Retinal pigment epithelial cell (primary cell): ENCODE measurements around the gene DCC.

Source experiments
- DNase-seq: peaks from one replicate; pipeline ENCODE4 v3.0.0-alpha.2; 2010; ENCODE audit warnings: low read depth
- H3K4me3 ChIP-seq: 2 replicates; pipeline ENCODE4 v1.5.1; 2011; ENCODE audit warnings: mild to moderate bottlenecking, low read length, control low read depth, moderate library complexity
- TF ChIP-seq, protein P1 (sequence below): conservative IDR thresholded peaks from 2 replicates; pipeline ENCODE4 v1.5.1; 2011; ENCODE audit warnings: low read depth, low read length, control low read depth, inconsistent platforms

DCC gene

DNA sequence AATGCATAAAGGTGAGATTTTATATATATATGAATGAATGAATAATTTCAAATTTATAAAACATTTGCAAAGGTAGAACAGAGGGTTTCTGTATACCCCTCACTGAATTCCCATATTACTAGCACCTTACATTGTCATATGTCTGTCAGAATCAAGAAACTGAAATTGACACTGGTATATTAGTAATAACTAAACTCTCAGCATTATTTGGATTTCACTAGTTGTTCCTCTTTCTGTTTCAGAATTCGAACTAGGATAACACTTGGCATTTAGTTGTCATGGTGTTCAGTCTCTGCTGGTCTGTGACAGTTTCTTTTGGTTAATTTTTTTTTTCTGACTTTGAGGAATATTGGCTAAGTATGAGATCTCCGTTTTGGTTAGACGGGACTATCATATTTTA, 275.9 kb downstream of the DCC start:
- no peak for DNase-seq
- H3K4me3 ChIP-seq, result no peak overlapping the region
- TF ChIP-seq, protein P1, sequence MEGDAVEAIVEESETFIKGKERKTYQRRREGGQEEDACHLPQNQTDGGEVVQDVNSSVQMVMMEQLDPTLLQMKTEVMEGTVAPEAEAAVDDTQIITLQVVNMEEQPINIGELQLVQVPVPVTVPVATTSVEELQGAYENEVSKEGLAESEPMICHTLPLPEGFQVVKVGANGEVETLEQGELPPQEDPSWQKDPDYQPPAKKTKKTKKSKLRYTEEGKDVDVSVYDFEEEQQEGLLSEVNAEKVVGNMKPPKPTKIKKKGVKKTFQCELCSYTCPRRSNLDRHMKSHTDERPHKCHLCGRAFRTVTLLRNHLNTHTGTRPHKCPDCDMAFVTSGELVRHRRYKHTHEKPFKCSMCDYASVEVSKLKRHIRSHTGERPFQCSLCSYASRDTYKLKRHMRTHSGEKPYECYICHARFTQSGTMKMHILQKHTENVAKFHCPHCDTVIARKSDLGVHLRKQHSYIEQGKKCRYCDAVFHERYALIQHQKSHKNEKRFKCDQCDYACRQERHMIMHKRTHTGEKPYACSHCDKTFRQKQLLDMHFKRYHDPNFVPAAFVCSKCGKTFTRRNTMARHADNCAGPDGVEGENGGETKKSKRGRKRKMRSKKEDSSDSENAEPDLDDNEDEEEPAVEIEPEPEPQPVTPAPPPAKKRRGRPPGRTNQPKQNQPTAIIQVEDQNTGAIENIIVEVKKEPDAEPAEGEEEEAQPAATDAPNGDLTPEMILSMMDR, result no peak

DNA sequence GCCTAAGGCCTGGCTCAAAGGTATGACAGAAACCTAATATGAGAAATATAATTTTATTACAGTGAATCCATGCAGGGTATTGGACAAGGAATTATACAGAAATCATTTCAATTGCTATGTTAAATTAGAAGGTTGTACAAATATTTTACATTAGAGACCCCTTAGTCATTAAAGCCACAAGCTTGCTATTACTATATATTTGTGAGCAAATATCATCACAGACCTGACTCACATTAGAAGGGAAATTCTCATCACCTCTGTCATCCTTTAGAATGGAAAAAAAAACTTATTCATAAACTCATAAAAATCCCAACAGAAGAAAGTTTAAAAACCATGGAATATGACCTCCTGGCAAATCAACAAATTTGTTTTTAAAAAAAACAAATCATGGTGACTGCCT, 277.9 kb downstream of the DCC start:
- H3K4me3 ChIP-seq, result no peak overlapping the region
- TF ChIP-seq, protein P1, result no peak
- DNase-seq, result no peak

DNA sequence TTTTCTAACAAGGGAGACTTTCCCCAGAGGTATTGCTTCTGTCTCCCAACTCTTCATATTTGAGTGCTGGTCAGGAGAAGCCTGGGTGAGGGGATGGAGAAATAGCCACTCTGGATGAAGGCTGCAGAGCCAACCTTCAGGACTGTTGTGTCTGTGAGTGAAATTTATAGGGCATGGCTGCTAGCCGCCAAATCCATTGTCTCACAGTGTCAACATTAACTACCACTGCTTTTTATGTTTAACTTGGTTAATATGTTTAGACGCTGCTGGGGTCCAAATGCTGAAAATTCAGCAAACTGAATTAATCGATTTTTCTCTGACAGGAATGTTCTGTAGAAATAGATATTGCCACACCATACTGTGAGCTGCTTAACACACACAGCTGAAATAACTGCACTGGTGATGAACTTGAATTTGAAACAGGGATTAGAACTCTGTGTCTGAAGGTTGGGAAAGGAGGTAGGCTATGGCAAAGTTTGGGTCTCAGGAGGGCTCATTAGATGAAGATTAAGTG, 281.0 kb downstream of the DCC start:
- H3K4me3 ChIP-seq, result no peak overlapping the region
- no peak for DNase-seq
- TF ChIP-seq, protein P1, result no peak

DNA sequence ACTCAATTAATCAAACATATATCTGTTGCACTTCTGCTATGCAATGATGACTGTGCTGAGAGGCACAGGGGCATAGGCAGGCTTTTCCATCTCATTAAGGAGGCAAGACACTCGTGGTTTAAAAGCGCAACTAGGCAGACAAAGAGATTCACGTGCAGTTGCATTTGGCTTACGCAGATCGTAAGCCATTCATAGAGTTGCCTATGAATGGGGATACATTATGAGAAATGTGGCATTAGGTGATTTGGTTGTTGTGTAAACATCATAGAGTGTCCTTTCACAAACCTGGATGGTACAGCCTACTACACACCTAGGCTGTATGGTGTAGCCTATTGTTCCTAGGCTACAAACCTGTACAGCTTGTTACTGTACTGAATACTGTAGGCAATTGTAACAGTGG, 284.7 kb downstream of the DCC start:
- DNase-seq, result no peak

DNA sequence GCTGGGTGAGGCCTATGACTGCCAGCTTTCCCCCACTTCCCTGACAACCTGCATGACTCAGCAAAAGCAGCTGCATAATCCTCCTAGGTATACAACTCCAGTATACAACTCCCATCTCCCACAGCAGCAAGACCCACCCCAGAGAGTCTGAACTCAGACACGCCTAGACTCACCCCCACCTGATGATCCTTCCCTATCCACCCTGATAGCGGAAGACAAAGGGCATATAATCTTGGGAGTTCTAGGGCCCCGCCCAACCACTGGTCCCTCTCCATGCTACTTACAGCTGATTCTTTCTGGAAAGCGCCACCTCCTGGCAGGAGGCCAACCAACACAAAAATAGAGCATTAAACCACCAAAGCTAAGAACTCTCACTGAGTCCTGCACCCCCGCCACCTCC, 296.5 kb downstream of the DCC start:
- DNase-seq, result no peak
- no peak overlapping the region for H3K4me3 ChIP-seq
- TF ChIP-seq, protein P1, result no peak

More for the DNA sequence above, 284.7 kb downstream of the DCC start:
- TF ChIP-seq, protein P1, result no peak
- no peak overlapping the region for H3K4me3 ChIP-seq

DNA sequence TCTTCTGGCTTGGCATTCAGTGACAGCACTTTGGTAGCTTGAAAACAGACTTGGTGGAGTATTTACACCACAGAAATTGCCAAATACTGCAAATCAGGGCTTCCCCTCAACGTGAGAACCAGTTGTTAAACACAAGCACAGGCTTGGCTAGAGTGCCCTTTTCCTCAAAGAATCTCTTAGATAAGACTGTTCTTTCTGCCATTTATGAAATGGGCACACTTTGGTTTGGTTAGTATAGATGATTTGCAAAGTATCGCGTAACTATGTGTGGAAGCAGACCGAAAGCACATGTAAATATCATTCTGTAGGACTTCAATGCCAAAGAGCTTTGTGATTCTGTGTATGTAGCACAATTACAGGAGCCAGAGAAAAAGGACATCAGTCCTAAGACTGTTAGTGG, 308.2 kb downstream of the DCC start:
- no peak overlapping the region for H3K4me3 ChIP-seq
- TF ChIP-seq, protein P1, result no peak
- DNase-seq, result no peak

DNA sequence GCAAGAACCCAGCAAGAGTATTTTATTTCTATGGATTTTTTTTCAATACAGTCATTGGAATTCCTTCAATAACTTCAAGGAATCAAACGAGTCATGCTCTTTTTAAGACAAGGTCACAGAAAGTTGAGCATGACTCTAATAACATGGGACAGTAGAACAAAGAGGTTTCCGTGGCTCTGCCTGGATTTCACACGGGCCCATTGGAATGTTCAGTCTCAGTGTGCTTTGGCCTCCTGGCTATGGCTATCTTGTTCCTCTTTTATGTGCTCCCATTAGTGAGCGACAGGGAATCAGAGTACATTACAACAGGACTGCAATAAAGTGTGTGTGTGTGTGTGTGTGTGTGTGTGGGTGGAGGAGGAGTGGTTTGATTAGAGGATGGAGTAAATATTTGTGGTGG, 312.4 kb downstream of the DCC start:
- TF ChIP-seq, protein P1, result no peak
- no peak for DNase-seq

More for the DNA sequence above, 312.4 kb downstream of the DCC start:
- no peak overlapping the region for H3K4me3 ChIP-seq
